HG02884 (cell line): ENCODE data around the gene GMDS.
"Not testable (repeated sequence)": the region's sequence is repeated elsewhere in the genome, so short reads cannot be mapped to it uniquely, and the experiment has no call there.

Experiments
- ATAC-seq: cut with Tn5 transposase; IDR thresholded peaks from one replicate; pipeline ENCODE4 v1.9.1; 2021; ENCODE audit warnings: mild to moderate bottlenecking, moderate library complexity; ENCODE audit not compliant: unreplicated experiment

The GMDS gene

DNA sequence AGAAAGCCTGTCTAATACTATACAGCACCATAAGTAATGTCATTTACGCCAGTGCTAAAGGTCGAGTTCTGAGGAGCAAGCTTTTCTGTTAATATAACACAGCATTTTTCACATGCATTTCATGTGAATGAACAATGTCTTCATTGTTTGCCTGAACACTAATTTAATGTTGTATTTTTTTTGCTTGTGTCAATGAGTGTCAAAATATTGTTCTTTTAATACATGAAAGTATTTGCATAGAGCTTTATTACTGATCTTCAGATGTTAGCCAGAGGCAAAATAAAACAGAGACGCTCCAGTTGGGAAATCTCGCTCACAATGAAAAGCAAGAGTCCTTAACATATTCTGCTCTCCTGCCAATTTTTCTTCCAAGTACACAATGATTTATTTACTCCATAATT lies 483.9 kb downstream of the GMDS start:
- ATAC-seq = no peak

DNA sequence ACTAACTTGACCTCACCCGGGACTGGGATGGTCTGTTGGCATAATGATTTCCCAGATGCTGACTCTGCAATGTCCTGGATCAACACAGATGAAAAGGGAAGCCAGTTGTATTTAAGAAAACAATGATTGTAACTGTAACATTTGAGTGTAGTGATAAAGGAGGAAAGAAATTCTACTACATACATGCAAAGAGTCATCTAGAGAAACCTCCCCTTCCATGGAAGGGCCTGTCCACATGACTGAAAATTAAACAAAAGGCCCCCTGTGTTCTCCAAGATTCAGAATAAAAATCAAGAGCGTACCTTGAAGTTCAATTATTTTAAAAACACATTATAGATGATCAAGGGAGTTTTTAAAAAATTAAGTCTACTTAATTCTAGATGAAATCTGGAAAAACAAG lies 484.5 kb downstream of the GMDS start:
- ATAC-seq = no peak

DNA sequence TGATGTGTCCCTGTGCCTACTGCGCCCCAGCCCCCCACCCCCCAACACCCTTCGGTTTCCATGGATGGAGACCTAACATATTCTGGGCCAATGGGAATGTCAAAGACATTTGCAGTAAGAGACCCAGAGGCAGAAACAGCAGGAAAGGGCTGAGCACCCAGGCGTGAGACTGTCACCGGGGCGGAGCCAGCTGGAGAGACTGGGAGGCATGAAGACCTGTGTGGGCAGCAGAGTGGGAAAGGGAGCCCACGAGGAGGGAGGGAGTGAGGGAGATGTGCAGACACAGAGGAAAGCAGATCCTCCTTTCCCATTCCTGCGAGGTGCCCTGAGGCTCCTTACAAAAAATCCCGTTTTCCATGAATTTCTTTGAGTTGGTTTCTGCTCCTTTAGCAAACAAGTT lies 485.5 kb downstream of the GMDS start:
- no peak for ATAC-seq

DNA sequence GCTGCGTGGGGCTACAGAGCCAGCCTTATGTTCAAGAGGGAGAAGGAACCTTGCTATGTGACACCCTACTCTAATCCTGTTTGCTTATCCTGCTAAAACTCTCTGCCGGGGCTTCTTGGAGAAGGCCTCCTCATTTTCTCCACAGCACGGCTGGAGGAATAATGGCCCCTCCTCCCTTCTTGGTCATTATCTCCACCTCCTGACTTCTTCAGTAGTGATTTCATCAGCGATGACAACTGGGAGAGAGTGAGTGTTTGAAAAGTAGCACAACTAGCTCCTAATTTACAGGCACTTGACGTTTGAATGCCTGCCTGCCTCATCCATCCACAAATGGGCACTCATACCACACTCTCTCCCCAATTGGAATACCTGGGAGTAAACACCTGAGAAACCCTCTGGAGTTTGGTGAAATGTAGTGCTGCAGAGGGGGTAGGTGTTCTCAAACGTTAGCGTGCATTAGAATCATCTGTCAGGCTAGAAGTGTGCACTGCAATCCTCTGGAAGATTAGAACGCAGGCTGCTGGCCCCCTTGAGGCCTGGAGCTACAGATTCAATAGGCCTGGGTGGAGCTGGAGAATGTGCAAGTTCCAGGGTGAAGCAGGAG lies 487.2 kb downstream of the GMDS start:
- ATAC-seq = no peak

GRCh38 chr6:1757131-1757530 lies 488.3 kb downstream of the GMDS start:
- ATAC-seq = no peak

DNA sequence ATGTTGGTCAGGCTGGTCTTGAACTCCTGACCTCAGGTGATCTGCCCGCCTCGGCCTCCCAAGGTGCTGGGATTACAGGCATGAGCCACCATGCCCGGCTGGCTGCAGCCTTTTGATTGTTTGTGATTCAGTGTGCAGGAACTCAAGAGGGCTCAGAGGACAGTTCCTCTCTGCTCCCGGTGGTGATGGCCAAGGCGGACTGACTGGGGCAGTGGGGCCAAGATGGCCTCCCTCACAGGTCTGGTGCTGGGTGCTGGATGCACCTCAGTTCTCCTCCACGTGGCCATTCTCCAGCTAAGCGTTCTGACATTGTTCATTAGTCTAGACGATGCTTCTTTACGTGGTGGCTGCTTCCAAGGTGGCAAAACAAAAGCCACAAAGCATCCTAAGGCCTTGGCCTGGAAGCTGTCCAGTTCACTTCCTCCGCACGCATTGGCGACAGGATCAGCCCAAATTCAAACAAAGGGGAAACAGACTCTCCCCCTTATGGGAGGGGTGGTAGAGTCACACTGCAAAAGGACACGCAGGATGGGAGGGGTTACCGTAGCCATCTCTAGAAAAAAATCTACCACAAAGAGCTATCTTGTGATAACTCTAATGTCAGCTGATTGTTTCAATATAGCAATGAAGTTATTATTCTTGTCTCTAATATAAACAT lies 488.8 kb downstream of the GMDS start:
- ATAC-seq = no peak

GRCh38 chr6:1751063-1751462 lies 494.3 kb downstream of the GMDS start:
- ATAC-seq = not testable (repeated sequence)

- no peak for ATAC-seq
These were observed 496.4 kb downstream of the GMDS start for GRCh38 chr6:1749041-1749440.

DNA sequence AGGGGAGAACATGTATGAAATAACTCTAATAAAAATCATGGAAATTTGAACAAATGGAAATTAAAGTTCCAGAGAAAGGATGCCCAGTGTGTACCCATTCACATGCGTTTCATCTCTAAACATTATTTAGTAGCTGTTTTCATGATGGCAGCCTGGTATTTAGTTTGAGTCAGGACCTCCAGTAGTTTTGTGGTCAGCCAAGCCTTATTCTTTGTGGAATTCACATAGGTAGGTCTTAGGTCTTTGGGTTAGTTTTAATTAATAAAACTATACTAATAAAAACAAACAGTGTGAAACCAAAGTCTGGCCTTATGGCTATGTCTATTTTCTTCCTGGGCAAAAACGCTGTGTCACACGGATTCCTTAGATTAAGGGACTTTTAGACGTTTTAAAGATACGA lies 497.9 kb downstream of the GMDS start:
- ATAC-seq = no peak

GRCh38 chr6:1747003-1747402 lies 498.4 kb downstream of the GMDS start:
- no peak for ATAC-seq

DNA sequence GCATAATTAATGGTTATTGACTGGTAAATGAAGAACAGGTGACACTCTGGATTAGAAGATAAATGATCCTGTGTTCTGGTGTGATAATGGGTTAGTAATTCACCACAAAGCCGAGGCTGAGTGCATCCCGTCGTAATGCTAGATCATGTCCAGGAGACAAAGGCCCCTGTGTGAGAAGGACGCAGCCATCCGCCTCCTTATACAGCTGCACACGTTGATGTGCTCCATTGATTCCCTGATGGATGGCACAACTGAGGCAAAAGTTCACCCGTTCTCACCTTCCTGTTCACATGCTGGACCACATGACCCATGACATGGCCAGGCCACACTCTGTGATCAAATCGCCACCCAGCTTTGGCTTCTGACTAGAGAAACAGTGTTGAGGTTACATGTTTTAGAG lies 499.6 kb downstream of the GMDS start:
- ATAC-seq = no peak

DNA sequence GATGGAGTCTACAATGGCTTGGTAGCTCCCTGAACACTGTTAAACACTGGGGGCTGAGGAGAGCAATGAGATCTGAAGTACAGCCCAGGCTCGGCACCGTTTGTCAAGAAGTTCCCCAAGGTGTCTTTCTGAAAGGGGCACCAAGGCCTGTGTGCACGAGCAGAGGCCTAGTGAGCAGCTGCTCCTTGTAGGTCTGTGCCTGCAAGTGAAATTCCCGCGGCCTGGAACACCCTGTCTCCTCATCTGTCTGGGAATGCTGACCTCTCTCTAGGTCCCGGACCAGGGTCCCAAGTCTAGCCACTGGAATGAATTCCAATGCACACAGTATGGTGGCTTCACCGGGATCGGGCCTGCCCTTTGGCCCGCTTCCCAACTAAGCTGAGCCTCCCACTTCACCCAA lies 500.9 kb downstream of the GMDS start:
- no peak for ATAC-seq

- peak; percentile 85 for ATAC-seq
These were observed 505.7 kb downstream of the GMDS start for GRCh38 chr6:1739680-1740079.

DNA sequence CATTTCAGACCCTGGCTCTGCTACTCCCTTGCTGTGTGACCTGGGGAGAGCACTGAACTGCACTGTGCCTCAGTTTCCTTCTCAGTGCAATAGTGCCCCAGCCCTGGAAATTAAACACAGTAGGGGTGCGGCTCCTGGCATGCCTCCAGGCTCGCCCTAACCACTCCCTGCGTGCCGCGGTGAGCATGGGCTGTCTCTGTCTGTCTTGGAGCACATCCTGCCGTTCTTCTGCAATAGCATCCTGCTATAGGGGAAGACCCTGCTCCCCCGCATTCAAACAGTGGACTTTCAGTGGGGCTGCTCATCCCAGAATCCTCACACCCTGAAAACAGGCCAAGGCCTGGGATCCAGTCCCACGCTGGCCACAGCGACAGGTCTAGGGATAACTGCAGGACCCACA lies 506.2 kb downstream of the GMDS start:
- peak; percentile 17 for ATAC-seq

DNA sequence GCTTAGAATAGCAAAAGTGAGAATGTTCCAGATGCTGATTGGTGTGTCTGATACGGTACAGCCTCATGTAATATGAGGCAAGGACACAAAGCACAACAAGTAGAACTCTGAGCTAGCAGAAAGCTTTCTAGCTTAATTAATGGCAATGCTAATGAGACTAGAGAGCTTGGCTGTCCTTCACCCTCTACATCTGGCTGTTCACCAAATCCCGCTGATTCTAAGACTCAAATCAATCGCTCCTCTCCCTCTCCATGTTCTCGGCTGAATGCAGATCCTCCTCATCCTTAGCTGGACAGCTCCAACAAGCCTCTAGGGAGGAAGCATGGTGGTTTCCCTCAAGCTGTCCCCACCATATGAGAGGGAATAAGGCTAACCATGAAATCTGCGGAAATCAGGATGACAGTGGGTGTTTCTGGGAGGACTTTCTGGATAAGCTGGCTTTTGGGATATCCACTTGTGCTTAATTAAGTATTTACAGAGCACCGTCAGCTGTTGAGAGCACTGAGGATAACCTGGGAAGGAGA lies 506.8 kb downstream of the GMDS start:
- ATAC-seq = no peak

- no peak for ATAC-seq
These were observed 507.7 kb downstream of the GMDS start for GRCh38 chr6:1737463-1738311.

DNA sequence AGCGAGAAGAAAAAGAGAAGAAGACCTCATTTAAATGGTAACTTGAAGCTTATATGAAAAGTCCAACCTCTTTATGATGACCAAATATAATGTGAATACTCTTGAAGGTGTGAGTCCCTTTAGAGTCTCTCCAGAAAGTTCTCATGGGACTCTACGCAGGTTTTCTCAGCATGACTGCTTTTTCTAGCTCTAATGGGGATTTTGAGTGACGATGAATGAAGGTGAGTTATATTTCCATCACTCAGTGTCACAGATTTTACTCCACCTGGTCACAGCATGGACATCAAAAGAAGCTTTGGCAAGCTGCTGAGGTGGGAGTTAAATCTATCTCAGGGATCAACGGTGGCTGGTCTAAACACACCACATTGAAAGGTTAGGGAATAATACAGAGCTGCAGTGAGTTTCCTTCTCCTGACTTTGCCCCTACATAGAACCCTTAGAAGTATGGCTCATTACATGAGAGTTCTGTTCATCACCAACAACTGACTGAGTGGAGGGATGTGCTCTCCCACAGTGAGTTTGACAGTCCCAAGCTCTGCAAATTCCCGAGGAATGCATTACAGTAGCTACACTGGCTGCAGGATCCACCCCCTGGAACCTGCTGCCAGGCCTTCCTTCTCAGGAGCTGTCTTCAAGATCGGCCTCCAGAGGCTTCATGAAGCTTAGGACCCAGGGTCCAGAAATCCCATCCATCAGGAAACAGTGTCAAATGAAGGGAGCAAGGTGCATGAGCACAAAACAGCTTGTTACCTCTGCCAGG lies 508.9 kb downstream of the GMDS start:
- no peak for ATAC-seq

DNA sequence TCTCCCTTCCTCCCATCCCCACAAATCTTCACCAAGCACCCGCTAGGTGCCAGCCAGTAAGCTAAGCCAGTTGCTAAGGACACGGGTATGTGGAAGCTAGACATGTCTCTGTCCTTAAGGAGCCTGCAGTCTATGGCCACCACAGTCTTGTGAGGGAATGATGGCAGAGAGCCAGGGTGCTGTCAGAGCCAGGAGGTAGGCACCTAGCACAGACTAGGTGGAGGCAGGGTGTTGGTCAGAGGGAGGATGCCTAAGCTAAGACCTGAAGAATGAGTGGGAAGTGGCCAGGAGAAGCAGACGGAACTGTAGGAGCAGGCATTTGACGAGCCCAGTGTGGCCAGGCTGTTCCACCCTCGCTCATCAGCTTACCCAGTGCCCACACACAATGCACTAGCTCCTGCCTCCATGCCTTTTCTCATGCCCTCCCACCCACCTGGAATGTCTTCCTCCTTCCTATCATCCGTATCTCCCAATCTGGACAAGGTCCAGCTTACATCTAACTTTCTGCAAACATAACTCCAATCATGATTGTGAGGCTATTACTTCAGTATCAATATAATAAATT lies 510.1 kb downstream of the GMDS start:
- no peak for ATAC-seq

DNA sequence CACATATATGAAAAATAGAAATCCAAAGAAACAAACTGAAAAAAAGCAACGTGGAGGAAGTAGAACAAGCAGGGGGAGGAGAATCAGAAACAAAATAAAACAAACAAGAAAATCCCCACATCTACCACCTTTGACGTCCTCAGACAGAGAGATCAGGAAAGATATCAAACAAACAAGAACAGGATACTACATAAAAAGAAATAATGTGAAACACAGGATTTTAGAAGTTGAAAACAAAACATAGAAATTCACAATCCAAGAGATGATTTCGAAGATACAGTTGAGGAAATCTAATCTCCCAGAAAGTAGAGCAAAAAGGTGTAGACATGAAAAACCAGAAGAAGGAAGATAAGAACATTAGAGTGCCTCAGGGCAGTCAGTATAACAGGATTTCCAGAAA lies 514.5 kb downstream of the GMDS start:
- no peak for ATAC-seq

DNA sequence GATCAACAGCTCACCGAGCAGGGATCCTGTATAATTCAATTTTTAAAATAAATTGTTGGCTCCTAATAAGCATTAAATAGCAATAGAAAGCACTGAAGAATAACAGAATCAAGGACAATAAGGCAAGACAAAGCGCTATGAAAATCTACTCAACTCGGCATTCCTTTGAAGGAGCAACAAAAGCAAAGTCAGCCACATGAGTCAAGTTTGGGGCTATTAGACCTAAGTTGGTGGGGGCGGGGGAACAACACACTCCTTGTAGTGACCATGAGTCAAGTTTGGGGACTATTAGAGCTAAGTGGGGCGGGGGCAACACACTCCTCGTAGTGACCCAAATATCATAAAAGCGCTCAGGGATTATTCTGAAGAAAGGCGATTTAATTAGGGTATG lies 515.7 kb downstream of the GMDS start:
- no peak for ATAC-seq
